Sigmoid colon (tissue), 4 donors: ENCODE results near the gene ZBTB38.

ENCODE experiments used
- POLR2A ChIP-seq, 2 donors: fragments of 450-650 bp; IDR thresholded peaks; one replicate each; pipeline ENCODE4 v1.6.1; 2016; ENCODE audit warnings: antibody characterized with exemption in 2 of 2, mild to moderate bottlenecking in 2 of 2, moderate library complexity in 2 of 2
- POLR2AphosphoS5 ChIP-seq, 4 donors: sonication (generic); formaldehyde crosslinking; IDR thresholded peaks; one replicate each; pipeline ENCODE4 v1.6.1; 2017; ENCODE audit warnings: antibody characterized with exemption in 4 of 4

DNA sequence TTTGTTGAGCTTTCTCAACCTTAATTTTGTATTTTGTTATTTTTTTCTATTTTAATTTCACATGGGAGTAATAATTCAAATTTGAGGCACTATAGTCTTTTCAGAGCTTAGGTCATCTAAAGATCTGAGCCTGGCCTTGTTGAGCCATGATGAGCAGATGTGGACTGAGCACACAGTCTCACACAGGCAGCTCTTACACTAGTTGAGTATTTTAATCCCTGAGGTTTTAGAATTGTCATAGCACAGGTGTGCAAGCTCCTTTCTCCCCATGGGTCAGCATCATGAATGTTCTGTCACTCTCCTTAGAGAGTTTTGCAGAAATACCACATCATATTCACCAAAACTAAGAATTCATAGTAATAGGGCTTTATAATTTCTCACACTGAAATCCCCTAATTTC lies 4.9 kb downstream of the ZBTB38 start:
- TF ChIP-seq POLR2AphosphoS5 (IDR thresholded peaks at IDR 0.05) (no peak), POLR2A (IDR thresholded peaks at IDR 0.05) (no peak)
